HG03521 (cell line): Measurements from ENCODE around the gene TUBB2A.
A peak's percentile ranks its signal among the peaks of the same experiment; 100 is the strongest.
"Not testable (repeated sequence)": the region's sequence is repeated elsewhere in the genome, so short reads cannot be mapped to it uniquely, and the experiment has no call there.

Experiments used
- ATAC-seq: cut with Tn5 transposase; IDR thresholded peaks from one replicate; pipeline ENCODE4 v1.9.1; 2021; ENCODE audit warnings: mild to moderate bottlenecking, moderate library complexity; ENCODE audit not compliant: unreplicated experiment

Gene TUBB2A

GRCh38 chr6:3157131-3157933 is at the start of gene TUBB2A:
TSS of gene TUBB2A (minus strand) at chr6:3157544. CDS start at chr6:3157463, 81 bp downstream.
- ATAC-seq = peak; percentile 83

GRCh38 chr6:3206339-3207015 is 49.1 kb upstream of the TUBB2A start:
- ATAC-seq = no peak

GRCh38 chr6:3205913-3206312 is 48.6 kb upstream of the TUBB2A start:
- ATAC-seq = no peak

GRCh38 chr6:3204921-3205320 is 47.6 kb upstream of the TUBB2A start:
- ATAC-seq = no peak

- ATAC-seq = no peak
Measured at GRCh38 chr6:3202999-3203696, 45.8 kb upstream of the TUBB2A start.

- ATAC-seq = no peak
Measured at GRCh38 chr6:3201388-3201787, 44.0 kb upstream of the TUBB2A start.

- ATAC-seq = no peak
Measured at GRCh38 chr6:3200682-3201081, 43.3 kb upstream of the TUBB2A start.

- no peak for ATAC-seq
Measured at GRCh38 chr6:3199382-3199781, 42.0 kb upstream of the TUBB2A start.

GRCh38 chr6:3197734-3198133 is 40.4 kb upstream of the TUBB2A start:
- ATAC-seq = not testable (repeated sequence)

GRCh38 chr6:3196770-3197169 is 39.4 kb upstream of the TUBB2A start:
- ATAC-seq = no peak

- ATAC-seq = no peak
Measured at GRCh38 chr6:3195695-3196497, 38.6 kb upstream of the TUBB2A start.

- ATAC-seq = no peak
Measured at GRCh38 chr6:3195420-3195694, 38.0 kb upstream of the TUBB2A start.

GRCh38 chr6:3194535-3195419 is 37.4 kb upstream of the TUBB2A start:
- no peak for ATAC-seq

- ATAC-seq = no peak
Measured at GRCh38 chr6:3193102-3193849, 35.9 kb upstream of the TUBB2A start.

- no peak for ATAC-seq
Measured at GRCh38 chr6:3190779-3191178, 33.4 kb upstream of the TUBB2A start.

GRCh38 chr6:3190056-3190455 is 32.7 kb upstream of the TUBB2A start:
- no peak for ATAC-seq

GRCh38 chr6:3189192-3189591 is 31.8 kb upstream of the TUBB2A start:
- ATAC-seq = not testable (repeated sequence)

- ATAC-seq = no peak
Measured at GRCh38 chr6:3188262-3188661, 30.9 kb upstream of the TUBB2A start.

GRCh38 chr6:3186974-3187382 is 29.6 kb upstream of the TUBB2A start:
- no peak for ATAC-seq
